ENCODE results near the gene P2RX1.

The P2RX1 gene

GRCh38 chr17:3915995-3916696 lies at the start of gene P2RX1:
P2RX1 (minus strand) TSS chr17:3916465; CDS start chr17:3916225, 240 bp downstream.
- Histone ChIP-seq H3K4me1 (ENCODE audit: control insufficient read depth, insufficient read depth, low read length, unreplicated experiment) (peaks cover 6% of the 10 kb centered on the region), H3K79me2 (ENCODE audit: control insufficient read depth, insufficient read depth, low read length, unreplicated experiment) (no peaks in the 10 kb centered on the region), H3K27ac (ENCODE audit: low read depth, low read length) (no peak within 1 kb of the TSS), H3K4me3 (ENCODE audit: low read depth, low read length) (no peak within 1 kb of the TSS), H3K27me3 (ENCODE audit: insufficient read depth, low read length) (no peaks in the 10 kb centered on the region), H3K36me3 (ENCODE audit: insufficient read depth, low read length) (no peaks in the 10 kb centered on the region), H2AFZ (ENCODE audit: low read length, unreplicated experiment) (no peak within 1 kb of the TSS)

- H3K36me3 ChIP-seq (ENCODE audit: insufficient read depth, low read length) = no peaks in the 10 kb centered on the region
- H3K4me3 ChIP-seq (ENCODE audit: low read depth, low read length) = peak overlapping the region; percentile 69; the same call in 1 of the 2 replicates
- no peak overlapping the region for H3K27ac ChIP-seq (ENCODE audit: low read depth, low read length)
- H3K27me3 ChIP-seq (ENCODE audit: insufficient read depth, low read length) = peaks cover 30% of the 10 kb centered on the region
- H2AFZ ChIP-seq (ENCODE audit: low read length, unreplicated experiment) = peak overlapping the region; percentile 8
- H3K79me2 ChIP-seq (ENCODE audit: control insufficient read depth, insufficient read depth, low read length, unreplicated experiment) = no peaks in the 10 kb centered on the region
- H3K4me1 ChIP-seq (ENCODE audit: control insufficient read depth, insufficient read depth, low read length, unreplicated experiment) = no peaks in the 10 kb centered on the region
These were observed 49.0 kb upstream of the P2RX1 start for GRCh38 chr17:3965118-3965800.

- Histone ChIP-seq H3K4me1 (ENCODE audit: control insufficient read depth, insufficient read depth, low read length, unreplicated experiment) (peaks cover 3% of the 10 kb centered on the region), H3K27me3 (ENCODE audit: insufficient read depth, low read length) (peaks cover 30% of the 10 kb centered on the region), H3K36me3 (ENCODE audit: insufficient read depth, low read length) (no peaks in the 10 kb centered on the region), H3K4me3 (ENCODE audit: low read depth, low read length) (peak within 1 kb of the TSS; percentile 69), H2AFZ (ENCODE audit: low read length, unreplicated experiment) (peak within 1 kb of the TSS; percentile 48), H3K79me2 (ENCODE audit: control insufficient read depth, insufficient read depth, low read length, unreplicated experiment) (no peaks in the 10 kb centered on the region), H3K27ac (ENCODE audit: low read depth, low read length) (no peak within 1 kb of the TSS)
These were observed 48.2 kb upstream of the P2RX1 start, which contains the start of gene ATP2A3 for GRCh38 chr17:3964203-3965117. ATP2A3 (minus strand) TSS chr17:3964437; CDS start chr17:3964291, 146 bp downstream.

GRCh38 chr17:3963237-3964201 lies 47.3 kb upstream of the P2RX1 start:
- H3K36me3 ChIP-seq (ENCODE audit: insufficient read depth, low read length) = no peaks in the 10 kb centered on the region
- H3K79me2 ChIP-seq (ENCODE audit: control insufficient read depth, insufficient read depth, low read length, unreplicated experiment) = no peaks in the 10 kb centered on the region
- H3K4me1 ChIP-seq (ENCODE audit: control insufficient read depth, insufficient read depth, low read length, unreplicated experiment) = peaks cover 7% of the 10 kb centered on the region
- H2AFZ ChIP-seq (ENCODE audit: low read length, unreplicated experiment) = no peak overlapping the region
- H3K4me3 ChIP-seq (ENCODE audit: low read depth, low read length) = no peak overlapping the region
- no peak overlapping the region for H3K27ac ChIP-seq (ENCODE audit: low read depth, low read length)
- H3K27me3 ChIP-seq (ENCODE audit: insufficient read depth, low read length) = peaks cover 30% of the 10 kb centered on the region

- no peak overlapping the region for H3K4me3 ChIP-seq (ENCODE audit: low read depth, low read length)
- peaks cover 30% of the 10 kb centered on the region for H3K27me3 ChIP-seq (ENCODE audit: insufficient read depth, low read length)
- no peaks in the 10 kb centered on the region for H3K79me2 ChIP-seq (ENCODE audit: control insufficient read depth, insufficient read depth, low read length, unreplicated experiment)
- H3K36me3 ChIP-seq (ENCODE audit: insufficient read depth, low read length) = no peaks in the 10 kb centered on the region
- no peak overlapping the region for H3K27ac ChIP-seq (ENCODE audit: low read depth, low read length)
- H3K4me1 ChIP-seq (ENCODE audit: control insufficient read depth, insufficient read depth, low read length, unreplicated experiment) = peaks cover 7% of the 10 kb centered on the region
- H2AFZ ChIP-seq (ENCODE audit: low read length, unreplicated experiment) = no peak overlapping the region
These were observed 46.6 kb upstream of the P2RX1 start for GRCh38 chr17:3962965-3963236.

- no peak overlapping the region for H2AFZ ChIP-seq (ENCODE audit: low read length, unreplicated experiment)
- peaks cover 7% of the 10 kb centered on the region for H3K4me1 ChIP-seq (ENCODE audit: control insufficient read depth, insufficient read depth, low read length, unreplicated experiment)
- no peak overlapping the region for H3K27ac ChIP-seq (ENCODE audit: low read depth, low read length)
- no peaks in the 10 kb centered on the region for H3K79me2 ChIP-seq (ENCODE audit: control insufficient read depth, insufficient read depth, low read length, unreplicated experiment)
- peaks cover 30% of the 10 kb centered on the region for H3K27me3 ChIP-seq (ENCODE audit: insufficient read depth, low read length)
- no peak overlapping the region for H3K4me3 ChIP-seq (ENCODE audit: low read depth, low read length)
- H3K36me3 ChIP-seq (ENCODE audit: insufficient read depth, low read length) = no peaks in the 10 kb centered on the region
These were observed 46.1 kb upstream of the P2RX1 start for GRCh38 chr17:3962217-3962964.

GRCh38 chr17:3961564-3962047 lies 45.3 kb upstream of the P2RX1 start:
- H3K27ac ChIP-seq (ENCODE audit: low read depth, low read length) = no peak overlapping the region
- H3K27me3 ChIP-seq (ENCODE audit: insufficient read depth, low read length) = peaks cover 30% of the 10 kb centered on the region
- no peak overlapping the region for H2AFZ ChIP-seq (ENCODE audit: low read length, unreplicated experiment)
- no peaks in the 10 kb centered on the region for H3K79me2 ChIP-seq (ENCODE audit: control insufficient read depth, insufficient read depth, low read length, unreplicated experiment)
- peaks cover 7% of the 10 kb centered on the region for H3K4me1 ChIP-seq (ENCODE audit: control insufficient read depth, insufficient read depth, low read length, unreplicated experiment)
- H3K36me3 ChIP-seq (ENCODE audit: insufficient read depth, low read length) = no peaks in the 10 kb centered on the region
- H3K4me3 ChIP-seq (ENCODE audit: low read depth, low read length) = no peak overlapping the region

GRCh38 chr17:3960764-3961163 lies 44.5 kb upstream of the P2RX1 start:
- H3K4me3 ChIP-seq (ENCODE audit: low read depth, low read length) = no peak overlapping the region
- peaks cover 7% of the 10 kb centered on the region for H3K4me1 ChIP-seq (ENCODE audit: control insufficient read depth, insufficient read depth, low read length, unreplicated experiment)
- H3K36me3 ChIP-seq (ENCODE audit: insufficient read depth, low read length) = no peaks in the 10 kb centered on the region
- no peaks in the 10 kb centered on the region for H3K79me2 ChIP-seq (ENCODE audit: control insufficient read depth, insufficient read depth, low read length, unreplicated experiment)
- no peak overlapping the region for H2AFZ ChIP-seq (ENCODE audit: low read length, unreplicated experiment)
- peaks cover 30% of the 10 kb centered on the region for H3K27me3 ChIP-seq (ENCODE audit: insufficient read depth, low read length)
- H3K27ac ChIP-seq (ENCODE audit: low read depth, low read length) = no peak overlapping the region

GRCh38 chr17:3959921-3960601 lies 43.8 kb upstream of the P2RX1 start:
- H3K79me2 ChIP-seq (ENCODE audit: control insufficient read depth, insufficient read depth, low read length, unreplicated experiment) = no peaks in the 10 kb centered on the region

More at GRCh38 chr17:3959921-3960601, 43.8 kb upstream of the P2RX1 start:
- Histone ChIP-seq H3K27ac (ENCODE audit: low read depth, low read length) (no peak overlapping the region), H3K4me1 (ENCODE audit: control insufficient read depth, insufficient read depth, low read length, unreplicated experiment) (peaks cover 7% of the 10 kb centered on the region), H3K4me3 (ENCODE audit: low read depth, low read length) (no peak overlapping the region), H2AFZ (ENCODE audit: low read length, unreplicated experiment) (no peak overlapping the region), H3K36me3 (ENCODE audit: insufficient read depth, low read length) (no peaks in the 10 kb centered on the region), H3K27me3 (ENCODE audit: insufficient read depth, low read length) (peaks cover 30% of the 10 kb centered on the region)
